Measurements from ENCODE around the gene AGPS.
"Not testable (repeated sequence)": the region's sequence is repeated elsewhere in the genome, so short reads cannot be mapped to it uniquely, and the experiment has no call there.

The AGPS gene

DNA sequence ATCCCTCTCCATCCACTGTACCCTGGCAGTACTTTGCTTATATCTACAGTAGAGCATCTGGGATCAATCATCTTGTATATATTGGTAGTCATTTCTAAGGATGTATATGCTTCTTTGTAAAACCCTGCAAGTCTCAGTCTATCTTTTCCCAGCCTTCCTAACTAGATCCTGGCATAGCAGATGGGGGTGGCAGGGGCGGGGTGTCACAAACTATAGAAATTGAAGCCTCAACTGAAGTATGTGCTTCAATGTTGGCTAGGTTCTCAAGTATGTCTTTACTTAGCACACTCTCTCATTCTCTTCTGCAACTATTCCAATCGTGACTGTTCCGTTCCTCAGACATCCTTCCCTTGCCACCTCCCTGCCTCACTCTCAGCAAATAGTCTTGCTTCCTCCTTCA, 30.1 kb upstream of the AGPS start:
- no peak overlapping the region for H3K4me3 ChIP-seq (ENCODE audit: low read length)
- TF ChIP-seq, protein P1, sequence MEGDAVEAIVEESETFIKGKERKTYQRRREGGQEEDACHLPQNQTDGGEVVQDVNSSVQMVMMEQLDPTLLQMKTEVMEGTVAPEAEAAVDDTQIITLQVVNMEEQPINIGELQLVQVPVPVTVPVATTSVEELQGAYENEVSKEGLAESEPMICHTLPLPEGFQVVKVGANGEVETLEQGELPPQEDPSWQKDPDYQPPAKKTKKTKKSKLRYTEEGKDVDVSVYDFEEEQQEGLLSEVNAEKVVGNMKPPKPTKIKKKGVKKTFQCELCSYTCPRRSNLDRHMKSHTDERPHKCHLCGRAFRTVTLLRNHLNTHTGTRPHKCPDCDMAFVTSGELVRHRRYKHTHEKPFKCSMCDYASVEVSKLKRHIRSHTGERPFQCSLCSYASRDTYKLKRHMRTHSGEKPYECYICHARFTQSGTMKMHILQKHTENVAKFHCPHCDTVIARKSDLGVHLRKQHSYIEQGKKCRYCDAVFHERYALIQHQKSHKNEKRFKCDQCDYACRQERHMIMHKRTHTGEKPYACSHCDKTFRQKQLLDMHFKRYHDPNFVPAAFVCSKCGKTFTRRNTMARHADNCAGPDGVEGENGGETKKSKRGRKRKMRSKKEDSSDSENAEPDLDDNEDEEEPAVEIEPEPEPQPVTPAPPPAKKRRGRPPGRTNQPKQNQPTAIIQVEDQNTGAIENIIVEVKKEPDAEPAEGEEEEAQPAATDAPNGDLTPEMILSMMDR (conservative IDR thresholded peaks at IDR 0.05; ENCODE audit: low read depth, low read length): no peak
- DNase-seq (ENCODE audit: low read depth): no peak

DNA sequence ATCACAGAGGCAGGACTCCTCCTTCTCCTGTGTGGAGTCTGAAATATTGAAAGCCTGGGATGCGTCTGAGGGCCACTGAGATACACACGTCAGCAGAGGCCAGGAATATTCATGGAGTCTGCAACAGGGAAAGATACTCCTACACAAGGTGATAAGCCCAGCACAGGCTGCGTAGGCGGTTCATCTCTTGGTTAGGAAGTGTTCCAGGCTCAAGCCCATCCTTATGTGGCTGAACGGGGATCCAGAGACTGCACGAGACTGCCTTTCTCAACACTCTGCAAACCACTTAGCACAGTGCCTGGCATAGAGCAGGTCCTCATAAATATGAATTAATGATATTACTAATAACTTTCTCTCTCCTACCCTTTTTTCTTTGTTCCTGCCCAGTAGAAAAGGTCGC, 29.2 kb upstream of the AGPS start:
- DNase-seq (ENCODE audit: low read depth): no peak
- H3K4me3 ChIP-seq (ENCODE audit: low read length): no peak overlapping the region
- TF ChIP-seq, protein P1 (conservative IDR thresholded peaks at IDR 0.05; ENCODE audit: low read depth, low read length): no peak

DNA sequence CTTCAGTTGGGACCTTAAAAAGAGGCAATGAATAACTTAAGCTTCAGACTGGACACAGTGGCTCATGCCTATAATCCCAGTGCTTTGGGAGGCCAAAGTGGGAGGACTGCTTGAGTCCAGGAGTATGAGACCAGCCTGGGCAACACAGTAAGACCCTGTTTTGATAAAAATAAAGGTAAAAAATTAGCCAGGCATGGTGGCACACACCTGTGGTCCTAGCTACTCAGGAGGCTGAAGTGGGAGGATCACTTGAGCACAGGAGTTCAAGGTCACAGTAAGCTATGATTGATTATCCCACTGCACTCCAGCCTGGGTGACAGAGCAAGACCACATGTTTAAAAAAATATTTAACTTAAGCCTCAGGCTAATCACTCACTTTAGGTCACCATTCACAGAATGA, 26.8 kb upstream of the AGPS start:
- not testable (repeated sequence) for H3K4me3 ChIP-seq (ENCODE audit: low read length); DNase-seq (ENCODE audit: low read depth)

DNA sequence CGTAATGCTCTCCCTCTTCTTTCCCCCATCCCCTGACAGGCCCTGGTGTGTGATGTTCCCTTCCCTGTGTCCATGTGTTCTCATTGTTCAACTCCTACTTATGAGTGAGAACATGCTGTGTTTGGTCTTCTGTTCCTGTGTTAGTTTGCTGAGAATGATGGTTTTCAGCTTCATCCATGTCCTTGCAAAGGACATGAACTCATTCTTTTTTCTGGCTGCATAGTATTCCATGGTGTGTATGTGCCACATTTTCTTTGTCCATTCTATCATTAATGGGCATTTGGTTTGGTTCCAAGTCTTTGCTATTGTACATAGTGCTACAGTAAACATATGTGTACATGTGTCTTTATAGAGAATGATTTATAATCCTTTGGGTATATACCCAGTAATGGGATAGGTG, 24.6 kb upstream of the AGPS start:
- not testable (repeated sequence) for DNase-seq (ENCODE audit: low read depth); H3K4me3 ChIP-seq (ENCODE audit: low read length)

DNA sequence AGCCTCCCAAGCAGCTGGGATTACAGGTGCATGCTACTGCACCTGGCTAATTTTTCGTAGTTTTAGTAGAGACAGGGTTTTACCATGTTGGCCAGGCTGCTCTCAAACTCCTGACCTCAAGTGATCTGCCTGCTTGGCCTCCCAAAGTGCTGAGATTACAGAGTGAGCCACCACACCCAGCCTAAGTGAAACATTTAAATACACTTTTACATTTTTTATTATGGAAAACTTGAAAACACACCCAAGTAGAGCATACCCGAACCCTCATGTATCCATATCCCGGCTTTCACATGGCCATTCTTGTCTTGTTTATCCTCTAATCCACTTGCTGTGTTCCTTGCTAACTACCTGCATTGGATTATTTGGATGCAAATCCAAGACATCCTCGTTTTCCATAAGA, 13.2 kb upstream of the AGPS start:
- DNase-seq (ENCODE audit: low read depth): no peak
- TF ChIP-seq, protein P1 (conservative IDR thresholded peaks at IDR 0.05; ENCODE audit: low read depth, low read length): no peak
- H3K4me3 ChIP-seq (ENCODE audit: low read length): no peak overlapping the region

DNA sequence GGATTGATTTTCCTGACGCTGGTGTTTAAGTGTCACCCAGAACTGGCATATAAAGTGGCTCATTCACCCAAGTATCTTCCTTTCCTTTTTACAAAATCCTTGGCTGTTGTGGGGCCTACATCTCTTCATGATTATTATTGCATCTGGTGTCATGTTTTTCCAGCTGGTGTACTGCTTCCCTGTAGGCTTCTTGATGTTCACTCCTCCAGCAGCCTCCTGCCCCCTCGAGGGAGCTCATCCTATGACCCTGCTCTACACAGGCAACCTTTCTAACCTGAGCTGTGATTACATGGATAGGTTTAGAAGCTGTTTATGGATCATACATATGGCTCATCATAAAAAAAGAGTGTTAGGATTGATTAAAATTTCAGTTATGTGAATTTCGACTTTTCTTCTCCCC, 12.4 kb upstream of the AGPS start:
- TF ChIP-seq, protein P1 (conservative IDR thresholded peaks at IDR 0.05; ENCODE audit: low read depth, low read length): no peak
- H3K4me3 ChIP-seq (ENCODE audit: low read length): no peak overlapping the region
- no peak for DNase-seq (ENCODE audit: low read depth)

DNA sequence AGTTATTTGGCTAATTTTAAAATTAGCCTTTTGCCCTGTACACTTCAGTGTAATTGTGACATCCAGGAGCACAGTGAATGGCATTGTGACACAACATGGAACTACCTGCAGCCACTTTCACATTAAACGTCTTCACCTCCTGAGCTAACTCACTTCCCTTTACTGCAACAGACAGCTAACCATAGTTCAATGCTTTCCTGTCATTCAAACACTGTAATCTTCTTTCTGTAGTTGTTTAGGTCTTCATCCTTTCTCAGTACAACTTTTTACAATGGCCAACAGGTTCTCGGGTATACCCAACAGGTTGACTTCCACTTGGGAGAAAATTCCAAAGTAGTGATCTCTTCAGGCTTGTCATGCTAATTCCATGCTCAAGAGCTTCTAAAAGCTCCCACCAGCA, 8.6 kb upstream of the AGPS start:
- TF ChIP-seq, protein P1 (conservative IDR thresholded peaks at IDR 0.05; ENCODE audit: low read depth, low read length): no peak
- no peak overlapping the region for H3K4me3 ChIP-seq (ENCODE audit: low read length)
- no peak for DNase-seq (ENCODE audit: low read depth)

DNA sequence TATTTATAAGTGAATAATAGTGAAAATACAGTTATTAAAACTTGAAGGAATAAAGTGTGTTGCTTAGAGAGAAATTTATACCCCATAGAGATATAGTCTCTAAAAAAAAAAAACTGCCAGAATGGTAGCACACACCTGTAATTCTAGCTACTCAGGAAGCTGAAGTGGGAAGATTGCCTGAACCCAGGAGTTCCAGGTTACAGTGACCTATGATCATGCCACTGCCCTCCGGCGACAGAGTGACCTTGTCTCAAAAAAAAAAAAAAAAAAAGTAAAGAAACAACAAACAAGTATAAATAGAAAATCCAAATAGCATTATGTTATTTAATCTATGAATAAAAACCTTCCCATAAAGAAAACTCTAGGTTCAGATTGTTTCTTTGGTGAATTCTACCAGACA, 7.4 kb upstream of the AGPS start:
- DNase-seq (ENCODE audit: low read depth): no peak
- no peak overlapping the region for H3K4me3 ChIP-seq (ENCODE audit: low read length)
- TF ChIP-seq, protein P1 (conservative IDR thresholded peaks at IDR 0.05; ENCODE audit: low read depth, low read length): no peak

All from retinal pigment epithelial cell (primary cell).